Right lobe of liver (tissue), 4 donors: ENCODE measurements around the gene CFAP57.

Source experiments
- POLR2A ChIP-seq: fragments of 450-650 bp; IDR thresholded peaks from one replicate; pipeline ENCODE4 v1.6.1; 2017; ENCODE audit warnings: antibody characterized with exemption, mild to moderate bottlenecking
- TF ChIP-seq, protein P1 (sequence below), 4 donors: fragments of 200-600 bp in 3 of 4; fragments of 450-650 bp in 1 of 4; IDR thresholded peaks; one replicate each; pipeline versions ENCODE4 v1.5.1 to v1.8.0; 2016 to 2022; ENCODE audit warnings: antibody characterized with exemption in 4 of 4, mild to moderate bottlenecking in 2 of 4
- donor health status: DM: no; HTN: no; CAD: no.
- donor health status: DM: no; HTN: no; CAD: no.
- donor health status: DM: no; HTN: yes; CAD: no.

DNA sequence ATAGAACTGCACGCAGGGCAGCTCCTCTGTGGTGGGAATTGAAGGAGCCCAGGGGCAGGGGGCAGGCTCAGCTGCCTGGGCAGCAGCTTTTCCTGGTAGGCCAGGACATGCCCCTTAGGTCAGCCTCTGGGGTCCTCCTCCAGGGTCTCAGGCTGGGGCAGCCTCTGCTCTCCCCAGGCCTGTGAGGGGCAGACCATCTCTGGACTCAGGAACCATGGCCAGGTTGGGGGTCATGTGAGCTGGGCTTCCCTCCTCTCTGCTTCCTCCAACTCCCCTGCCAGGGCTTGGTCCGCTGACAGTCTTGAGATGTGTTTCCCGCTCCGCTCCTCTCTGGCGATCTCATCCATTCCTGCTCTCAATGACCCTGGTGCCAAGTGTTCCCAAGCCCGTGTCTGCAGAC, 107.5 kb downstream of the CFAP57 start:
- no peak for TF ChIP-seq POLR2A
- TF ChIP-seq, protein P1, sequence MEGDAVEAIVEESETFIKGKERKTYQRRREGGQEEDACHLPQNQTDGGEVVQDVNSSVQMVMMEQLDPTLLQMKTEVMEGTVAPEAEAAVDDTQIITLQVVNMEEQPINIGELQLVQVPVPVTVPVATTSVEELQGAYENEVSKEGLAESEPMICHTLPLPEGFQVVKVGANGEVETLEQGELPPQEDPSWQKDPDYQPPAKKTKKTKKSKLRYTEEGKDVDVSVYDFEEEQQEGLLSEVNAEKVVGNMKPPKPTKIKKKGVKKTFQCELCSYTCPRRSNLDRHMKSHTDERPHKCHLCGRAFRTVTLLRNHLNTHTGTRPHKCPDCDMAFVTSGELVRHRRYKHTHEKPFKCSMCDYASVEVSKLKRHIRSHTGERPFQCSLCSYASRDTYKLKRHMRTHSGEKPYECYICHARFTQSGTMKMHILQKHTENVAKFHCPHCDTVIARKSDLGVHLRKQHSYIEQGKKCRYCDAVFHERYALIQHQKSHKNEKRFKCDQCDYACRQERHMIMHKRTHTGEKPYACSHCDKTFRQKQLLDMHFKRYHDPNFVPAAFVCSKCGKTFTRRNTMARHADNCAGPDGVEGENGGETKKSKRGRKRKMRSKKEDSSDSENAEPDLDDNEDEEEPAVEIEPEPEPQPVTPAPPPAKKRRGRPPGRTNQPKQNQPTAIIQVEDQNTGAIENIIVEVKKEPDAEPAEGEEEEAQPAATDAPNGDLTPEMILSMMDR (IDR thresholded peaks at IDR 0.05) = no peak
